HL-60 (cell line): ENCODE measurements around the gene SHISA4.
"Not testable (repeated sequence)": the region's sequence is repeated elsewhere in the genome, so short reads cannot be mapped to it uniquely, and the experiment has no call there.

Experiments used
- DNase-seq, 2 experiments: peaks; one replicate each; pipeline ENCODE4 v3.0.0-alpha.2; 2010 to 2020; ENCODE audit warnings: low read depth in 1 of 2, low spot score in 1 of 2
- H3K27ac ChIP-seq: fragments of 250-450 bp; sonication (Bioruptor Pico); replicated peaks from 2 replicates; pipeline ENCODE4 v1.5.1; 2020; ENCODE audit warnings: mild to moderate bottlenecking, moderate library complexity
- H3K27me3 ChIP-seq: fragments of 250-450 bp; sonication (Bioruptor Pico); 2 replicates; pipeline ENCODE4 v1.5.1; 2021; ENCODE audit warnings: mild to moderate bottlenecking, moderate library complexity; ENCODE audit not compliant: insufficient read depth, poor library complexity, severe bottlenecking
- H3K4me3 ChIP-seq: replicated peaks from 2 replicates; pipeline ENCODE4 v1.5.1; 2011; ENCODE audit warnings: mild to moderate bottlenecking, control low read depth, low read length; ENCODE audit not compliant: insufficient read depth
- GABPA ChIP-seq: IDR thresholded peaks from 2 replicates; pipeline ENCODE4 v1.6.1; 2012; ENCODE audit warnings: low read depth
- POLR2AphosphoS5 ChIP-seq: IDR thresholded peaks from 2 replicates; pipeline ENCODE4 v1.6.1; 2012; ENCODE audit warnings: low read depth
- SPI1 ChIP-seq: IDR thresholded peaks from 2 replicates; pipeline ENCODE4 v1.6.1; 2012; ENCODE audit warnings: low read depth, mild to moderate bottlenecking, borderline replicate concordance
- long read RNA-seq: library from polyadenylated mRNA; unstranded; transcript quantifications from one replicate; pipeline ENCODE4 v2.0.0, GENCODE V29; 2020
- TF ChIP-seq, protein P1 (sequence below): IDR thresholded peaks from 2 replicates; pipeline ENCODE4 v1.6.1; 2012; ENCODE audit warnings: low read depth; ENCODE audit not compliant: insufficient replicate concordance
- TF ChIP-seq, protein P2 (sequence below): IDR thresholded peaks from one replicate; pipeline ENCODE4 v1.5.1; 2011; ENCODE audit warnings: low read length, control low read depth, inconsistent platforms; ENCODE audit not compliant: insufficient read depth

SHISA4 gene, protein sequence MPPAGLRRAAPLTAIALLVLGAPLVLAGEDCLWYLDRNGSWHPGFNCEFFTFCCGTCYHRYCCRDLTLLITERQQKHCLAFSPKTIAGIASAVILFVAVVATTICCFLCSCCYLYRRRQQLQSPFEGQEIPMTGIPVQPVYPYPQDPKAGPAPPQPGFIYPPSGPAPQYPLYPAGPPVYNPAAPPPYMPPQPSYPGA
- long read RNA-seq, result 0 reads

DNA sequence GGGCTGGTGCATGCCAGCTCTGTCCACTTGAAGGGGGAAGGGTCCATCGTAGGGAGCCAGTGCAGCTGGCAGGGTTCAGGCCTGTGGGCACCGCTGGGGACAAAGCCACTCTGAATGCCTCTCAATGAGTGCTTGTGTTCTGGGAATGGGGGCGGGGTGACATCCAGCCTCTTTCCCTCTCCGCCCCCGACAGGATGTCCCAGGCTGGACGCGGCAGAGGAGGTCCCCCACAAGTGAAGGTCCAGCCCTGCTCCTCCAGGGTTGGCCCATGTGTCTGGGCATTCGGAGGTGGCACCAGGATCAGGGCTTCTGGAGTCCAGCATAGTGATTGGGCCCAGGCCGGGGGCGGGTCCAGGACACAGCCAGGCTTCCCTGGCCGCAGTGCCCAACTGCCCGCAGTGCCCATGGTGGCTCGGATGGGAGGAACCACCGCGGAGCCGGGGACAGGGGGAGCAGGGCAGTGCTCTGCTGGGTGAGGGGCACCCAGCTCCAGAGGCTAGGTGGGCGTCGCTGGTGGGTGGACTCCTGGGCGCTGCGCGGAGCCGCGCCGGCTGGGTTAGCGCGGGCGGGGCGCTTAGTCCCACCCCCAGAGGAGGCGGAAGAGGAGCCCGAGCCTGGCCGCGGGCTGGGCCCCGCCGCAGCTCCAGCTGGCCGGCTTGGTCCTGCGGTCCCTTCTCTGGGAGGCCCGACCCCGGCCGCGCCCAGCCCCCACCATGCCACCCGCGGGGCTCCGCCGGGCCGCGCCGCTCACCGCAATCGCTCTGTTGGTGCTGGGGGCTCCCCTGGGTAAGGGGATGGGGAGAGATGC, at the start of gene SHISA4:
TSS of gene SHISA4 (plus strand) at position 617 of the 808 bp plus-strand sequence. CDS start at position 714, 97 bp downstream.
- H3K4me3 ChIP-seq, result no peak within 1 kb of the TSS
- no peak within 1 kb of the TSS for H3K27ac ChIP-seq
- H3K27me3 ChIP-seq, result peaks cover 37% of the 10 kb centered on the region

DNA sequence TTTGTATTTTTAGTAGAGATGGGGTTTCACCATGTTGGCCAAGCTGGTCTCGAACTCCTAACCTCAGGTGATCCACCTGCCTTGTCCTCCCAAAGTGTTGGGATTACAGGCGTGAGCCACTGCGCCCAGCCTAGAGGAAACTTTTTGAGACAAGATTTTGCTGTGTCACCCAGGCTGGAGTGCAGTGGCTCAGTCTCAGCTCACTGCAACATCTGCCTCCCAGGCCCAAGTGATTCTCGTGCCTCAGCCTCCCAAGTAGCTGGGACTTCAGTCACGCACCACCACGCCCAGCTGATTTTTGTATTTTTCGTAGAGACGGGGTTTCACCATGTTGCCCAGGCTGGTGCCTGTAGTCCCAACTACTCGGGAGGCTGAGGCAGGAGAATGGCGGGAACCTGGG, 49.6 kb upstream of the SHISA4 start:
- H3K27ac ChIP-seq, DNase-seq, H3K4me3 ChIP-seq, H3K27me3 ChIP-seq: not testable (repeated sequence)

More for the DNA sequence above, at the start of gene SHISA4:
- no peak for TF ChIP-seq GABPA
- TF ChIP-seq, protein P1, sequence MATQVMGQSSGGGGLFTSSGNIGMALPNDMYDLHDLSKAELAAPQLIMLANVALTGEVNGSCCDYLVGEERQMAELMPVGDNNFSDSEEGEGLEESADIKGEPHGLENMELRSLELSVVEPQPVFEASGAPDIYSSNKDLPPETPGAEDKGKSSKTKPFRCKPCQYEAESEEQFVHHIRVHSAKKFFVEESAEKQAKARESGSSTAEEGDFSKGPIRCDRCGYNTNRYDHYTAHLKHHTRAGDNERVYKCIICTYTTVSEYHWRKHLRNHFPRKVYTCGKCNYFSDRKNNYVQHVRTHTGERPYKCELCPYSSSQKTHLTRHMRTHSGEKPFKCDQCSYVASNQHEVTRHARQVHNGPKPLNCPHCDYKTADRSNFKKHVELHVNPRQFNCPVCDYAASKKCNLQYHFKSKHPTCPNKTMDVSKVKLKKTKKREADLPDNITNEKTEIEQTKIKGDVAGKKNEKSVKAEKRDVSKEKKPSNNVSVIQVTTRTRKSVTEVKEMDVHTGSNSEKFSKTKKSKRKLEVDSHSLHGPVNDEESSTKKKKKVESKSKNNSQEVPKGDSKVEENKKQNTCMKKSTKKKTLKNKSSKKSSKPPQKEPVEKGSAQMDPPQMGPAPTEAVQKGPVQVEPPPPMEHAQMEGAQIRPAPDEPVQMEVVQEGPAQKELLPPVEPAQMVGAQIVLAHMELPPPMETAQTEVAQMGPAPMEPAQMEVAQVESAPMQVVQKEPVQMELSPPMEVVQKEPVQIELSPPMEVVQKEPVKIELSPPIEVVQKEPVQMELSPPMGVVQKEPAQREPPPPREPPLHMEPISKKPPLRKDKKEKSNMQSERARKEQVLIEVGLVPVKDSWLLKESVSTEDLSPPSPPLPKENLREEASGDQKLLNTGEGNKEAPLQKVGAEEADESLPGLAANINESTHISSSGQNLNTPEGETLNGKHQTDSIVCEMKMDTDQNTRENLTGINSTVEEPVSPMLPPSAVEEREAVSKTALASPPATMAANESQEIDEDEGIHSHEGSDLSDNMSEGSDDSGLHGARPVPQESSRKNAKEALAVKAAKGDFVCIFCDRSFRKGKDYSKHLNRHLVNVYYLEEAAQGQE, result no peak
- no peak for TF ChIP-seq SPI1
- no peak for TF ChIP-seq POLR2AphosphoS5
- TF ChIP-seq, protein P2, sequence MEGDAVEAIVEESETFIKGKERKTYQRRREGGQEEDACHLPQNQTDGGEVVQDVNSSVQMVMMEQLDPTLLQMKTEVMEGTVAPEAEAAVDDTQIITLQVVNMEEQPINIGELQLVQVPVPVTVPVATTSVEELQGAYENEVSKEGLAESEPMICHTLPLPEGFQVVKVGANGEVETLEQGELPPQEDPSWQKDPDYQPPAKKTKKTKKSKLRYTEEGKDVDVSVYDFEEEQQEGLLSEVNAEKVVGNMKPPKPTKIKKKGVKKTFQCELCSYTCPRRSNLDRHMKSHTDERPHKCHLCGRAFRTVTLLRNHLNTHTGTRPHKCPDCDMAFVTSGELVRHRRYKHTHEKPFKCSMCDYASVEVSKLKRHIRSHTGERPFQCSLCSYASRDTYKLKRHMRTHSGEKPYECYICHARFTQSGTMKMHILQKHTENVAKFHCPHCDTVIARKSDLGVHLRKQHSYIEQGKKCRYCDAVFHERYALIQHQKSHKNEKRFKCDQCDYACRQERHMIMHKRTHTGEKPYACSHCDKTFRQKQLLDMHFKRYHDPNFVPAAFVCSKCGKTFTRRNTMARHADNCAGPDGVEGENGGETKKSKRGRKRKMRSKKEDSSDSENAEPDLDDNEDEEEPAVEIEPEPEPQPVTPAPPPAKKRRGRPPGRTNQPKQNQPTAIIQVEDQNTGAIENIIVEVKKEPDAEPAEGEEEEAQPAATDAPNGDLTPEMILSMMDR, result no peak
- no peak for DNase-seq

DNA sequence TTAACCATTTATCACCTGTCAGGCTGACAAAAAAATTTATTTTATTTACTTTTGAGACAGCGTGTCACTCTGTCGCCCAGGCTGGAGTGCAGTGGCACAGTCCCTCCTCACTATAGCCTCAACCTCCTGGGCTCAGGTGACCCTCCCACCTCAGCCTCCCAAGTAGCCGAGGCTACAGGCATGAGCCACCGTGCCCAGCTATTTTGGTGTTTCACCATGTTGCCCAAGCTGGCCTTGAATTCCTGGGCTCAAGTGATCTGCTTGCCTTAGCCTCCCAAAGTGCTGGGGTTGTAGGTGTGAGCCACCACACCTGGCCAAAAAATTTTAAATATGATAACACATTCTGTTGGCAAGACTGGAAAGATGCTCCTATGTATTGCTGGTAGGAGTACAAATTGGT, 48.6 kb upstream of the SHISA4 start:
- Histone ChIP-seq H3K27me3 (no peaks in the 10 kb centered on the region), H3K4me3 (no peak overlapping the region), H3K27ac (no peak overlapping the region)
- TF ChIP-seq POLR2AphosphoS5 (no peak), SPI1 (no peak), GABPA (no peak)
- TF ChIP-seq, protein P1, result no peak
- TF ChIP-seq, protein P2, result no peak
- no peak for DNase-seq

DNA sequence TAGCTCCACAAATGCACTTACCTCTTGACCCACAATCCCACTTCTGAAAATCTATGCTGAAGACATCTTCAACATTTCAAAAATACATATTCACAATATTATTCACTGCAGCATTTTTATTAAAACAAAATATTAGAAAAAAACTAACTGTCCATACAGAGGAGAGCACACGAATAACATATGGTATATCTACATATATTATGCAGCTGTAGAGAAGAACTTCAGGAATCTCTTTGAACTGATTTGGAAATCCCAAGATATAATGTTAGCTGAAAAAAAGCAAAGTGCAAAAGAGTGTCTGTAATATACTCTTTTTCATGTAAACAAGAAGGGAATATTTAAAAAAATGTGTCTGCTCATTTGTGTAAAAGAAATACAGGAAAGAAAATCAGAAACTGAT, 48.2 kb upstream of the SHISA4 start:
- DNase-seq, result no peak
- no peak for TF ChIP-seq GABPA
- no peak for TF ChIP-seq POLR2AphosphoS5
- TF ChIP-seq, protein P1, result no peak
- TF ChIP-seq, protein P2, result no peak
- Histone ChIP-seq H3K27me3 (no peaks in the 10 kb centered on the region), H3K27ac (no peak overlapping the region), H3K4me3 (no peak overlapping the region)
